IPS-NIHi7 (cell line): ENCODE results near the gene ZP2.
"Not testable (repeated sequence)": the region's sequence is repeated elsewhere in the genome, so short reads cannot be mapped to it uniquely, and the experiment has no call there.

Experiments used
- DNase-seq: peaks from one replicate; pipeline ENCODE4 v3.0.0; 2012; ENCODE audit warnings: mixed read lengths; ENCODE audit errors: extremely low spot score

The ZP2 gene

GRCh38 chr16:21211486-21211885 lies at the start of gene ZP2:
Gene ZP2, minus strand, starts transcription at chr16:21211574. Its CDS starts 27 bp downstream, at chr16:21211547.
- DNase-seq: no peak

- no peak for DNase-seq
Measured at GRCh38 chr16:21257284-21257683, 45.9 kb upstream of the ZP2 start.

GRCh38 chr16:21256636-21257035 lies 45.3 kb upstream of the ZP2 start:
- DNase-seq: no peak

- DNase-seq: no peak
Measured at GRCh38 chr16:21253470-21253869, 42.1 kb upstream of the ZP2 start.

GRCh38 chr16:21250072-21250923 lies 38.9 kb upstream of the ZP2 start:
- DNase-seq: peak; percentile 3

GRCh38 chr16:21248179-21248578 lies 36.8 kb upstream of the ZP2 start:
- DNase-seq: not testable (repeated sequence)

- no peak for DNase-seq
Measured at GRCh38 chr16:21244518-21245215, 33.3 kb upstream of the ZP2 start.

- DNase-seq: no peak
Measured at GRCh38 chr16:21242756-21243155, 31.4 kb upstream of the ZP2 start.

- no peak for DNase-seq
Measured at GRCh38 chr16:21239646-21240045, 28.3 kb upstream of the ZP2 start.

GRCh38 chr16:21236831-21237230 lies 25.5 kb upstream of the ZP2 start:
- DNase-seq: no peak

- DNase-seq: no peak
Measured at GRCh38 chr16:21235199-21235585, 23.8 kb upstream of the ZP2 start.

GRCh38 chr16:21233521-21234150 lies 22.3 kb upstream of the ZP2 start, which contains the start of gene ANKS4B:
Gene ANKS4B, plus strand, starts transcription at chr16:21233699. Its CDS starts 39 bp downstream, at chr16:21233738.
- no peak for DNase-seq

GRCh38 chr16:21233045-21233520 lies 21.7 kb upstream of the ZP2 start:
- DNase-seq: no peak

GRCh38 chr16:21228361-21228872 lies 17.0 kb upstream of the ZP2 start:
- no peak for DNase-seq

GRCh38 chr16:21227866-21228265 lies 16.5 kb upstream of the ZP2 start:
- no peak for DNase-seq

GRCh38 chr16:21226749-21227148 lies 15.4 kb upstream of the ZP2 start:
- DNase-seq: no peak

GRCh38 chr16:21224800-21225199 lies 13.4 kb upstream of the ZP2 start:
- DNase-seq: no peak

- DNase-seq: no peak
Measured at GRCh38 chr16:21223787-21224186, 12.4 kb upstream of the ZP2 start.

- no peak for DNase-seq
Measured at GRCh38 chr16:21222495-21223337, 11.3 kb upstream of the ZP2 start.

- no peak for DNase-seq
Measured at GRCh38 chr16:21219551-21219950, 8.2 kb upstream of the ZP2 start.

- DNase-seq: no peak
Measured at GRCh38 chr16:21218153-21218552, 6.8 kb upstream of the ZP2 start.
